Measurements from ENCODE around the gene ASCC3.

ASCC3 gene, protein sequence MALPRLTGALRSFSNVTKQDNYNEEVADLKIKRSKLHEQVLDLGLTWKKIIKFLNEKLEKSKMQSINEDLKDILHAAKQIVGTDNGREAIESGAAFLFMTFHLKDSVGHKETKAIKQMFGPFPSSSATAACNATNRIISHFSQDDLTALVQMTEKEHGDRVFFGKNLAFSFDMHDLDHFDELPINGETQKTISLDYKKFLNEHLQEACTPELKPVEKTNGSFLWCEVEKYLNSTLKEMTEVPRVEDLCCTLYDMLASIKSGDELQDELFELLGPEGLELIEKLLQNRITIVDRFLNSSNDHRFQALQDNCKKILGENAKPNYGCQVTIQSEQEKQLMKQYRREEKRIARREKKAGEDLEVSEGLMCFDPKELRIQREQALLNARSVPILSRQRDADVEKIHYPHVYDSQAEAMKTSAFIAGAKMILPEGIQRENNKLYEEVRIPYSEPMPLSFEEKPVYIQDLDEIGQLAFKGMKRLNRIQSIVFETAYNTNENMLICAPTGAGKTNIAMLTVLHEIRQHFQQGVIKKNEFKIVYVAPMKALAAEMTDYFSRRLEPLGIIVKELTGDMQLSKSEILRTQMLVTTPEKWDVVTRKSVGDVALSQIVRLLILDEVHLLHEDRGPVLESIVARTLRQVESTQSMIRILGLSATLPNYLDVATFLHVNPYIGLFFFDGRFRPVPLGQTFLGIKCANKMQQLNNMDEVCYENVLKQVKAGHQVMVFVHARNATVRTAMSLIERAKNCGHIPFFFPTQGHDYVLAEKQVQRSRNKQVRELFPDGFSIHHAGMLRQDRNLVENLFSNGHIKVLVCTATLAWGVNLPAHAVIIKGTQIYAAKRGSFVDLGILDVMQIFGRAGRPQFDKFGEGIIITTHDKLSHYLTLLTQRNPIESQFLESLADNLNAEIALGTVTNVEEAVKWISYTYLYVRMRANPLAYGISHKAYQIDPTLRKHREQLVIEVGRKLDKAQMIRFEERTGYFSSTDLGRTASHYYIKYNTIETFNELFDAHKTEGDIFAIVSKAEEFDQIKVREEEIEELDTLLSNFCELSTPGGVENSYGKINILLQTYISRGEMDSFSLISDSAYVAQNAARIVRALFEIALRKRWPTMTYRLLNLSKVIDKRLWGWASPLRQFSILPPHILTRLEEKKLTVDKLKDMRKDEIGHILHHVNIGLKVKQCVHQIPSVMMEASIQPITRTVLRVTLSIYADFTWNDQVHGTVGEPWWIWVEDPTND (N-terminal part only)

DNA sequence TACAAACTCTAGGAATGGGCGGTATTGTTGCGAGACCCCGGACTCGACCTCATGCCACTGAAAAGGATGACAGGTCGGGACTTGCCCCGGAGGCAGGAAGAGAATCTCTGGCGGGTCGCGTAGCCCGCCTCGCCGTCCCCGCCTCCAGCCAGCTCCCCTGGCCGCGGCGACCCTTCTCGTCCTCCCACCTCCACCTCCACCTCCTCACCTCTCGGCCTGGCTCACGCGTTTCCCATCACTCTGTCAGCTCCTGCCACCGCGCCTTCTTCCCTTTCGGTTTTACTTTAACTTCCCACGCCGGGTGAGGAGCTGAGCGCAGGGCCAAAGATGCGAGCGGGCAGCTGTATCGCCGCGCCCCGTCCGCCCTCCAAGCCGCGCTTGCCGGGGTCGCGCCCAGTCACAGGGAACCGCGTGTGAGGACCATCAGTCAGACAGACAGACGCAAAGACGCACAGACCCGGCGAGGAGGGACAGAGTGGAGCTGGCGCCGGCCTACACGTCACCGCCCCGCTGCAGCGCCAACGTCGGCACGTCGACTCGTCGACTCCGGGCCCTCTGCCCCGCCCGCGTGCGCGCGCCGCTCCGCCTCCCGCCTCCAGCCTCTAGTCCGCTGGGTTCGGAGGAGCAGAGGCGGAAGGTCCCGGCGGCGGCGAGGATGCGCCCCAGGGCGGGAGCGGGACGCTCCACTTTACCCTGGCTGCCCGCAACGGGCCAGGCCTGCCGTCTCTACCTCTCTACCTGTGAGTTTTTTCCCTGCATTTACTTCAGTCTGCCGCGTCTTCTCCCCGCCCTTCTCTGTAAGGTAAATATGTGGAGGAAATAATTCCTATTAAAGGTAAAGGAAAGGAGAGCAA, at the start of gene ASCC3:
Gene ASCC3, minus strand, starts transcription at position 477 of the 854 bp plus-strand sequence. CDS start 13,332 bp downstream, outside the sequence.
- TF ChIP-seq, protein P1, sequence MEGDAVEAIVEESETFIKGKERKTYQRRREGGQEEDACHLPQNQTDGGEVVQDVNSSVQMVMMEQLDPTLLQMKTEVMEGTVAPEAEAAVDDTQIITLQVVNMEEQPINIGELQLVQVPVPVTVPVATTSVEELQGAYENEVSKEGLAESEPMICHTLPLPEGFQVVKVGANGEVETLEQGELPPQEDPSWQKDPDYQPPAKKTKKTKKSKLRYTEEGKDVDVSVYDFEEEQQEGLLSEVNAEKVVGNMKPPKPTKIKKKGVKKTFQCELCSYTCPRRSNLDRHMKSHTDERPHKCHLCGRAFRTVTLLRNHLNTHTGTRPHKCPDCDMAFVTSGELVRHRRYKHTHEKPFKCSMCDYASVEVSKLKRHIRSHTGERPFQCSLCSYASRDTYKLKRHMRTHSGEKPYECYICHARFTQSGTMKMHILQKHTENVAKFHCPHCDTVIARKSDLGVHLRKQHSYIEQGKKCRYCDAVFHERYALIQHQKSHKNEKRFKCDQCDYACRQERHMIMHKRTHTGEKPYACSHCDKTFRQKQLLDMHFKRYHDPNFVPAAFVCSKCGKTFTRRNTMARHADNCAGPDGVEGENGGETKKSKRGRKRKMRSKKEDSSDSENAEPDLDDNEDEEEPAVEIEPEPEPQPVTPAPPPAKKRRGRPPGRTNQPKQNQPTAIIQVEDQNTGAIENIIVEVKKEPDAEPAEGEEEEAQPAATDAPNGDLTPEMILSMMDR (conservative IDR thresholded peaks at IDR 0.05; ENCODE audit: low read depth, low read length): peak; percentile 3
- DNase-seq (ENCODE audit: low read depth): peak; percentile 58
- peak within 1 kb of the TSS; percentile 88 for H3K4me3 ChIP-seq (ENCODE audit: low read length)

DNA sequence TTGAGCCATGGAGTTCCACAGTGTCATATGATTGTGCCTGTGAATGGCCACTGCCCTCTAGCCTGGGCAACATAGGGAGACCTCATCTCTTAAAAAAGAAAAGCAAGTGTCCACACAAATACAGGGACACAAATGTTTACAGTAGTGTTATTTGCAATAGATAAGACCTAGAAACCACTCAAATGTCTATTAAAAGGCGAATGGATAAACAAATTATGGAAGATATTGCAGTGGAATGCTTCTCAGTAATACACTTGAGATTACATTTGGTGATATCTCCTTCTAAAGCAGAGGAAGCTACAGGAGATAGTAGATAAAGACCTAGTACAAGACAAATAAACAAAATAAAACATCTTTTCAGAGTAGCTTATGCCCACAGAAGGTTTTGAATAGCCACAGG, 44.6 kb upstream of the ASCC3 start:
- no peak for DNase-seq (ENCODE audit: low read depth)
- TF ChIP-seq, protein P1 (conservative IDR thresholded peaks at IDR 0.05; ENCODE audit: low read depth, low read length): no peak
- no peak overlapping the region for H3K4me3 ChIP-seq (ENCODE audit: low read length)

DNA sequence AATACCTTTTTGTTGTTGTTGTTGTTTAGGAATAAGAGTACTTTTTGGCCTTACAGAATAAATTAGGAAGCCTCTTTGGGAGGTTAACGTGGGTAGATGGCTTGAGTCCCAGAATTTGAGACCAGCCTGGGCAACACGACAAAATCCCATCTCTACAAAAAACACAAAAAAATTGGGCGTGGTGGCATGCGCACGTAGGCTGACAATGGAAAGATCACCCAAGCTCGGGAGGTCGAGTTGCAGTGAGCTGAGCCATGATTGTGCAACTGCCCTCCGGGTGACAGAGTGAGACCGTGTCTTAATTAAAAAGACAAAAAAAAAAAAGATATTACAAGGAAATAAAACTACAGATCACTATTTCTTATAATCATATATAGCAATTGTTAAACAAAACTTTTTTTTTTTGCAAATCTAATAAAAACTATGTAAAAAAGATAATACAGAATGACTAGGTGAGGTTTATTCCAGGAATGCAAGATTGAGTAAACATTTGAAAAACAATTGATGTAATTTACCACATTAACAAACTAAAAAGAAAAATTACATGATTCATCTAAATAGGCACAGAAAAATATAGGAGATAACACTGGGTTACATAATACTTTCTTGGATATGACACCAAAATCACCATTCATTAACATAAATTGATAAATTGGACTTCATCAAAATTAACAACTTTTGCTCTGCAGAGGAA, 43.6 kb upstream of the ASCC3 start:
- TF ChIP-seq, protein P1 (conservative IDR thresholded peaks at IDR 0.05; ENCODE audit: low read depth, low read length): no peak
- DNase-seq (ENCODE audit: low read depth): no peak
- H3K4me3 ChIP-seq (ENCODE audit: low read length): no peak overlapping the region

DNA sequence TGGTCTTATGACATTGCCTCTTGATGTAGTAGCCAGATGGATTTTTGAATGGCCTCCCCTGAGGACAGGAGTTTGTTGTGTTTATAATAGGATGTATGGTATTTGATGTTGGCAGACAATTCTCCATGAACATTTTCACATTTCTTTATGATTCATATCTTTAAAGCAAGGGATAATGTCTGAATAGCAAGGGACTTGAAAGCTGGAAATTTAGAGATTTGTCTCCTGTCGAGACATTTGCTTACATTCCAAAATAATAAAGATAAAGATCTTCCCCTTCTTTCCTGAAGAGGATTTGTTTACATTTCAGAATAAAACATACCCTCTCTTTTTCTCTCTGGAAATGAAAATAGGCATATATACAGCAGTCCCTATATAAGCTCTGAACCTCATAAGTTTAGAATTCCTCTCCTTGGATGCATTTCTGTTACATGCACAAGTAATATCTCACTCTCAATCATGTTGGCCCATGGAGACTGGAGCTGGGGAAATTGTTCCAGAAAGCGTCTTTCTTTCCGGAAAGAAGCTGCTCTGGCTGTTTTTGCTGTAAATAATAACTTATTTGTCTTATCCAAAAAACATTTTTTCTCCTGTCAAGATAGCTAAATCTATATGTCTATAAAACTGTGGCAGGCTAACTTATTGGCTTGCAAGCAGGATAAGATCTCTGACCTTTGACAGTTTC, 42.5 kb upstream of the ASCC3 start:
- TF ChIP-seq, protein P1 (conservative IDR thresholded peaks at IDR 0.05; ENCODE audit: low read depth, low read length): no peak
- DNase-seq (ENCODE audit: low read depth): no peak

DNA sequence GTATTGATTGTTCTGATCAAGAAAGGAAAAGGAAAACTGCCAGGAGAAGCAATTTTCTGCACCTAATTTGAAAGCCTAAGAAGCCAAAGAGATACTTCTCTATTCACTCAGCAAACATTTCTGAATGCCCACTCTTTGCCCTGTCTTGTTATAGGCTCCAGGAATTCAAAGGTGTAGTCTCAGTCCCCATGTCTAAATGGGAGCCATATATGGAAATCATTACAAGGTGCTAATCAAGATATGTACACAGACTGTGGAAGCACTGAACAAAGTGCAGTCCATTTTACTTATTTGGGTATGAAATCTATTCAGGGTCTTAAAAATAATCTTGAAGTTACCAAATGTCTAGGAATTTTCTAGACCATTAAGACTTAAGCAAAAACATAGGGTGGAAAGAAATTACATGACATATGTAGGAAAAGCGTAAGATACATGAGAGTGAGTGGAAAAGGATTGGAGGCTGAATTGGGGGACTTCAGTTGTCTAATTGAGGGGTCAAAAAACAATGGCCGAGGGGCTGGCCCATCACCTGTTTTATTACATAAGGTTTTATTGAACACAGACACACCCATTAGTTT, 39.0 kb upstream of the ASCC3 start:
- DNase-seq (ENCODE audit: low read depth): no peak
- H3K4me3 ChIP-seq (ENCODE audit: low read length): no peak overlapping the region
- TF ChIP-seq, protein P1 (conservative IDR thresholded peaks at IDR 0.05; ENCODE audit: low read depth, low read length): no peak

More for the DNA sequence above, 42.5 kb upstream of the ASCC3 start:
- no peak overlapping the region for H3K4me3 ChIP-seq (ENCODE audit: low read length)
